Heart right ventricle (tissue), 16 donors: ENCODE data around the gene SLX9. TPM values are rescaled to one million over a fixed set of nuclear protein-coding genes. Genes with fewer than 3 reads are reported as not detected.
A peak's percentile ranks its signal among the peaks of the same experiment; 100 is the strongest.

Experiments used
- ATAC-seq, 8 donors: fragments of 200-7000 bp; cut with Tn5 transposase; one replicate each; pipeline ENCODE4 v1.9.1; 2020; ENCODE audit warnings: mild to moderate bottlenecking in 8 of 8, moderate library complexity in 8 of 8, moderate number of reproducible peaks in 1 of 8
- DNase-seq, 2 donors: peaks; one replicate each; pipeline ENCODE4 v3.0.0-alpha.2; 2020
- H3K27ac ChIP-seq, 10 donors: fragments of 200-600 bp; sonication (generic) in 2 of 10; one replicate each; pipeline versions ENCODE4 v1.5.0 to v1.8.0; 2020 to 2022; ENCODE audit warnings: mild to moderate bottlenecking in 3 of 10
- H3K27me3 ChIP-seq, 7 donors: fragments of 200-600 bp; one replicate each; pipeline ENCODE4 v1.8.0; 2021 to 2022; ENCODE audit warnings: mild to moderate bottlenecking in 2 of 7
- H3K36me3 ChIP-seq, 9 donors: fragments of 200-600 bp; sonication (generic) in 1 of 9; one replicate each; pipeline versions ENCODE4 v1.5.0 to v1.8.0; 2020 to 2022; ENCODE audit warnings: mild to moderate bottlenecking in 2 of 9
- H3K4me1 ChIP-seq, 9 donors: fragments of 200-600 bp; sonication (generic) in 1 of 9; one replicate each; pipeline versions ENCODE4 v1.5.0 to v1.8.0; 2020 to 2022; ENCODE audit warnings: mild to moderate bottlenecking in 4 of 9
- H3K4me3 ChIP-seq, 10 donors: fragments of 200-600 bp; sonication (generic) in 2 of 10; one replicate each; pipeline versions ENCODE4 v1.5.0 to v1.8.0; 2020 to 2022; ENCODE audit warnings: mild to moderate bottlenecking in 7 of 10, moderate library complexity in 2 of 10
- H3K9me3 ChIP-seq, 11 donors: fragments of 200-600 bp in 10 of 11; sonication (generic) in 2 of 11; one replicate each; pipeline versions ENCODE4 v1.5.0 to v1.8.0; 2013 to 2022; ENCODE audit warnings: mild to moderate bottlenecking in 2 of 11, control low read depth in 1 of 11, moderate library complexity in 1 of 11
- WGBS, 2 donors: extraction: QIAGEN DNeasy Blood & Tissue Kit; methylation state at CpG; one replicate each; pipeline ENCODE4 v1.1.7; 2013; ENCODE audit warnings: inconsistent platforms in 1 of 2; 5-methylcytosine and 5-hydroxymethylcytosine counted together
- intact Hi-C, 10 donors: fragments of 100-400 bp; cut with DNase I; formaldehyde crosslinking; loops; one replicate each; pipeline versions ENCODE4 v1.11.1 to v1.14.2; 2022
- polyA plus RNA-seq, 2 donors: library from polyadenylated mRNA; stranded (reverse); fragments of 200-250 nt; gene quantifications; one replicate each; pipeline ENCODE4 v1.2.3, GENCODE V29; 2013
- total RNA-seq, 10 donors: library from RNA; stranded (reverse); fragmentation: NEBNext Ultra II Directional in 3 of 10; extraction: Animal tissue kit (Norgen Biotek cat#: 25700) in 3 of 10; gene quantifications; one replicate each; pipeline versions ENCODE4 v1.2.1 to v1.2.4, GENCODE V29; 2021 to 2023
- TF ChIP-seq, protein P1 (sequence below), 9 donors: fragments of 200-600 bp; sonication (generic) in 2 of 9; IDR thresholded peaks; one replicate each; pipeline versions ENCODE4 v1.5.0 to v1.8.0; 2021 to 2022; ENCODE audit warnings: antibody characterized with exemption in 9 of 9, mild to moderate bottlenecking in 5 of 9, moderate library complexity in 1 of 9
- donor health status: Arrhythmogenic right ventricular cardiomyopathy.
- donor health status: ischemic (EF 13 %, LVEDD 7.1; RV severe dilation, severe dysfunction).
- donor health status: healthy with polysubstance abuse.
- donor health status: DM: no; HTN: yes; CAD: no.
- donor health status: DM: no; HTN: no; CAD: no.
- donor health status: ischemic (EF 25% LVEDD 6.9; RV normal size, moderate dysfunction).
- donor health status: ischemic (EF 25% LVEDD 5.7; RV mildly dilated, moderate dysfunction).
- donor health status: healthy.
- donor health status: DM: yes; HTN: yes; CAD: no.
- donor health status: Ischemic cardiomyopathy.
- donor health status: ischemic (EF 35%, LVEDD 5.7; RV mildly dilated, moderate dysfunction).
- donor health status: nonischemic (EF 11% LVEDD 7.7; RV severe dilation, severe dysfunction).
- donor health status: DM: yes; HTN: yes; CAD: no.
- donor health status: PGD.
- donor health status: ischemic (EF 29% LVEDD 5.4; RV normal size, mild dysfunction).
- donor health status: nonischemic (EF 23%, LVEDD 6.1; RV moderate dilation, normal function).

SLX9 gene
- total and polyA plus RNA-seq, 12 donors, result 42.4 to 83.6 (median 57.3) TPM

DNA sequence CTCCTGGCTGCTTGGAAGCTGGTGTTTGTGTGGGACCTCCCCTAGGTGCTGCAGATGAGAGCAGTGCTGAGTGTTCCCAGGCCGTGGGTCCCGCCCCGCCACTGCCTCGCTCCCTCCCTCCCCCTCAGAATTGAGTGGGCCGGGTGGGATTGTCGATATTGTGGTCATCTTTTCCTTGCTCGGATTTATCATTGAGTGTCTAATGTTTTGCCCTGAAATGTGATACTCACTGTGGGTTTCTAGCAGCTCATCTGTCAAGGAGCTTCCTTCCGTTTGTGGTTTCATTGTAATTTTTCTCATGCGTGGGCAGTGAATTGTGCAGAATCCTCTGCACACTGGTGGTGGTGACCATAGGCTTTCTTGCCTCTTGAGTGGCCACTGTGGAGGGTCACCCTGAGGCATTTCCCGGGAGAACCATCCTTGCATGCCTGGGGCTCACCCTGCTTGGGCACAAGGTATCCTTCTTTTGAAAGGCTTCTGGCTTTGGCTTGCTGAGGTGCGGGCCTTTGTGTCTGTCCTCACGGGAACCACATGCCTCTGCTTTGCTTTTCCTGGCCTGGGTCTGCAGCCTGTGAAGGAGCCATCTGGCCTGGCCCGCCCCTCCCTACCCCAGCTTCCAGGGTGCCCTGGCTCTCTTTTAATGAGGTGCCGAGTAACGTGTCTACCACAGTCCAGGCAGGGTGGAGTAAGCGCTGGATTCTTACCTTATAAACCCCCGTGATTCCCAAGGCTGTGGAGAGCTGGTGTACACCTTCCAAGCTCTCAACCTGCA is 25.6 kb downstream of the SLX9 start:
- TF ChIP-seq, protein P1, sequence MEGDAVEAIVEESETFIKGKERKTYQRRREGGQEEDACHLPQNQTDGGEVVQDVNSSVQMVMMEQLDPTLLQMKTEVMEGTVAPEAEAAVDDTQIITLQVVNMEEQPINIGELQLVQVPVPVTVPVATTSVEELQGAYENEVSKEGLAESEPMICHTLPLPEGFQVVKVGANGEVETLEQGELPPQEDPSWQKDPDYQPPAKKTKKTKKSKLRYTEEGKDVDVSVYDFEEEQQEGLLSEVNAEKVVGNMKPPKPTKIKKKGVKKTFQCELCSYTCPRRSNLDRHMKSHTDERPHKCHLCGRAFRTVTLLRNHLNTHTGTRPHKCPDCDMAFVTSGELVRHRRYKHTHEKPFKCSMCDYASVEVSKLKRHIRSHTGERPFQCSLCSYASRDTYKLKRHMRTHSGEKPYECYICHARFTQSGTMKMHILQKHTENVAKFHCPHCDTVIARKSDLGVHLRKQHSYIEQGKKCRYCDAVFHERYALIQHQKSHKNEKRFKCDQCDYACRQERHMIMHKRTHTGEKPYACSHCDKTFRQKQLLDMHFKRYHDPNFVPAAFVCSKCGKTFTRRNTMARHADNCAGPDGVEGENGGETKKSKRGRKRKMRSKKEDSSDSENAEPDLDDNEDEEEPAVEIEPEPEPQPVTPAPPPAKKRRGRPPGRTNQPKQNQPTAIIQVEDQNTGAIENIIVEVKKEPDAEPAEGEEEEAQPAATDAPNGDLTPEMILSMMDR (IDR thresholded peaks at IDR 0.05), result no peak
- intact Hi-C loops, result no loop called here
- Histone ChIP-seq H3K9me3 (no peaks in the 10 kb centered on the region), H3K4me3 (no peak overlapping the region), H3K36me3 (peaks cover 0 to 32% (median 0%) of the 10 kb centered on the region in 9 donors), H3K4me1 (peaks cover 6 to 83% (median 58%) of the 10 kb centered on the region in 9 donors), H3K27me3 (no peaks in the 10 kb centered on the region), H3K27ac (peak overlapping the region in 4 of 10 donors; percentile 0 to 84 (median 68))
- WGBS, 2 donors, result 89 to 93% methylated on average over 17 of the region's 17 CpGs
- ATAC-seq (no peak), DNase-seq (peak in 1 of 2 donors; percentile 8)

DNA sequence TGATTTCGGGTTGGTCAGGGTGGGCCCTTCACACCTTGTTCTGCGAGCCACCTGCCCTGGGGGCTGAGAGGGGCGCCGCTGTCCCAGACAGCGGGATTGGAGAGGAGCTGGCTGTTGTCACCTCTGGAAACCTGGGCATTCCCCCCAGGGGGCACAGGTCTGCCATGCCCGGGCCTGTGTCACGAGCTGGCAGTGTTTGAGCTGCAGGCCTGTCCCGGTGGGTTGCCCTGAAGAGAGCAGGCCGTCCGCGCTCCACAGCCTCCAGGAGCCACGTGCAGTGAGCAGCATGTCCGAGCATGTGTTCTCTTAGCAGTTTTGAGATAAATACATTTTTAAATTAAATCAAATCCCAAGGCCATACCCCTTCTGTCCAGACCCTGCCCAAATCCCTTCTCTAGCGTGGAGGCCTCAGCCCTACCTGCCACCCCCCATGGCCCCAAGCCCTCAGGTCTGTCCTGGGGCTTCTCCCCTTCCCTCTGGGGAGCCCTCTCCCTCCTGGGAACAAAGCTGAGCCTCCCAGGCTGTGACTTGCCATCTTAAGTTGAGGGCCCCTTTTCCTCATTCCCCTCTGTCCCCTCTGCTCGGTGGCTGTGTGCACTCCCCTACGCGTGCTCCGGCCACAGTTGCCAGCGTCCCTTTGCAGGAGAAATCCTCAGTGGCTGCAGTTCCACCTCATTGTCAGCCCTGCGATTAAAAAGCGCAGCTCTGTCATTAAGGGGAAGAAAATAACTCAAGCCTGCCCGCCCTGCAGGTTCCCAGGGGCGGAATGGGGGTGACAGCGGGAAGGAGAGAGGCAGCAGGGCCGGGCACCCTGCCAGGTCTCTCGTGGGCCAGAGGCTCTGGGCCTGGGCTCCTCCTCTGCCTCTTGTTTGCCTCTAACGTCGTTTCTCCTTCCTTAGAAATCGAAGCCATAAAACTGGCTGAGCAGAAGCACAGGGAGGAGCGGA is 26.6 kb downstream of the SLX9 start:
- Histone ChIP-seq H3K9me3 (no peaks in the 10 kb centered on the region), H3K27me3 (no peaks in the 10 kb centered on the region), H3K36me3 (peaks cover 0 to 33% (median 0%) of the 10 kb centered on the region in 9 donors), H3K27ac (peak overlapping the region in 9 of 10 donors; percentile 23 to 84 (median 65)), H3K4me1 (peaks cover 6 to 73% (median 51%) of the 10 kb centered on the region in 9 donors), H3K4me3 (no peak overlapping the region)
- WGBS, 2 donors, result 48 to 54% methylated on average over 30 of the region's 30 CpGs
- DNase-seq (peak in 1 of 2 donors; percentile 78), ATAC-seq (peak; percentile 32 to 72 (median 64))
- intact Hi-C loops, result no loop called here
- TF ChIP-seq, protein P1 (IDR thresholded peaks at IDR 0.05), result no peak

DNA sequence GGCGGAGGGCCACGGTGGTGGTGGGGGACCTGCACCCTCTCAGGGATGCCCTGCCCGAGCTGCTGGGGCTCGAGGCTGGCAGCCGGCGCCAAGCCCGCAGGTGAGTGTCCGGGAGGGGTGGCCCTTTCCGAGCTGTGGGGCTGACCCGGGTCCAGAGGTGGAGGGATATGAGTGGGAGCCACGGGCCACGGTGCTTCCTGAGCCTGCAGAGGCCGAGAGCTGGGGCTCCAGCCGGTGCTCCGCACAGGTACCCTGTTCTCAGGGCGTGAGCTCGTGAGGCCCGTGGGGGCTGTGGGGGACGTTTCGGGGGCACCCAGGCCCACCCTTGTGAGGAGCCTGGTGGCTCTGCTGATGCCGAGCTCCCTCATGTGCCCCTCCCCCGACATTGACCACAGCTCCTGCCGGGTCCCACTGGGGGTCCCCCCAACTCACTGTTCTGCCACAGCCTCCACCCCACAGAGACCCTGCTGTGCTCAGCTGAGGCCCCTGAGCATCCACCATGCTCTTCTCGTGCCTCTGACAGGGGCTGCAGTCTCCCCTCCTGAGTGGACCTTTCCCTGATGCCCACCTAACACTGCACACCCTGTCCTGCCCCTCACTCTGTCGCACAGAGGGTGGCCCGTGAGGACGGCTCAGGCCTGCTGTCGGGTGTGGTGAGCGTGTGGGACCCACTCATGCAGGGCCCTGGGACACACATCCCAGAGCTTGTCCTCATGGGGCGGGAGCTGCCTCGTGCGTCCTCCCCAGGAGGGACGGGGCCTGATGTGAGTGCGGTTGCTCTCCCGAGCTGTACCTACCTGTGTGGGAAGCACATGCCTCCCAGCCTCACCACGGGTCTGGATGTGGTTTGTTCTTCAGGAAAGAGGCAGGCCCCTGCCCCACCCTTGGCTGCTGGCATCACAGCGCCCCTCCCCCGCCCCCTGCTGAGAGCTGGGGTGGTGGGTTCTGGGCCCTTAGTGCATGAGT is 27.5 kb downstream of the SLX9 start:
- intact Hi-C loops, result no loop called here
- DNase-seq (no peak), ATAC-seq (peak in 3 of 8 donors; percentile 3 to 28 (median 8))
- Histone ChIP-seq H3K27me3 (no peaks in the 10 kb centered on the region), H3K36me3 (peaks cover 0 to 37% (median 0%) of the 10 kb centered on the region in 9 donors), H3K4me1 (peaks cover 6 to 67% (median 43%) of the 10 kb centered on the region in 9 donors), H3K27ac (peak overlapping the region in 9 of 10 donors; percentile 23 to 84 (median 65)), H3K9me3 (no peaks in the 10 kb centered on the region), H3K4me3 (no peak overlapping the region)
- WGBS, 2 donors, result 86 to 87% methylated on average over 38 of the region's 38 CpGs
- TF ChIP-seq, protein P1 (IDR thresholded peaks at IDR 0.05), result no peak
